Upper lobe of right lung (tissue), 1 donor: Measurements from ENCODE around the gene ROR1. TPM values are rescaled to one million over a fixed set of nuclear protein-coding genes. Genes with fewer than 3 reads are reported as not detected.
A peak's percentile ranks its signal among the peaks of the same experiment; 100 is the strongest.

Experiments
- ATAC-seq: fragments of 200-7000 bp; cut with Tn5 transposase; one replicate; pipeline ENCODE4 v1.9.1; 2020; ENCODE audit warnings: mild to moderate bottlenecking, moderate library complexity
- DNase-seq: peaks from one replicate; pipeline ENCODE4 v3.0.0-alpha.2; 2020
- H3K27ac ChIP-seq: fragments of 200-600 bp; one replicate; pipeline ENCODE4 v1.8.0; 2022
- H3K27me3 ChIP-seq: fragments of 200-600 bp; one replicate; pipeline ENCODE4 v1.8.0; 2022; ENCODE audit warnings: mild to moderate bottlenecking
- H3K36me3 ChIP-seq: fragments of 200-600 bp; one replicate; pipeline ENCODE4 v1.8.0; 2022
- H3K4me1 ChIP-seq: fragments of 200-600 bp; one replicate; pipeline ENCODE4 v1.8.0; 2022
- H3K4me3 ChIP-seq: fragments of 200-600 bp; one replicate; pipeline ENCODE4 v1.8.0; 2022; ENCODE audit warnings: mild to moderate bottlenecking
- H3K9me3 ChIP-seq: fragments of 200-600 bp; one replicate; pipeline ENCODE4 v1.8.0; 2022
- intact Hi-C: fragments of 100-400 bp; cut with DNase I; formaldehyde crosslinking; loops from one replicate; pipeline ENCODE4 v1.11.0; 2022
- total RNA-seq: library from RNA; stranded (reverse); fragmentation: NEBNext Ultra II Directional; extraction: Animal tissue kit (Norgen Biotek cat#: 25700); gene quantifications from one replicate; pipeline ENCODE4 v1.2.1, GENCODE V29; 2021
- TF ChIP-seq, protein P1 (sequence below): fragments of 200-600 bp; IDR thresholded peaks from one replicate; pipeline ENCODE4 v1.8.0; 2022; ENCODE audit warnings: antibody characterized with exemption
- donor health status: DM: no; HTN: yes; CAD: no; lungs with severe emphysema.

The ROR1 gene
- total RNA-seq, 1 donor from 2014 or later: 21.4 TPM

DNA sequence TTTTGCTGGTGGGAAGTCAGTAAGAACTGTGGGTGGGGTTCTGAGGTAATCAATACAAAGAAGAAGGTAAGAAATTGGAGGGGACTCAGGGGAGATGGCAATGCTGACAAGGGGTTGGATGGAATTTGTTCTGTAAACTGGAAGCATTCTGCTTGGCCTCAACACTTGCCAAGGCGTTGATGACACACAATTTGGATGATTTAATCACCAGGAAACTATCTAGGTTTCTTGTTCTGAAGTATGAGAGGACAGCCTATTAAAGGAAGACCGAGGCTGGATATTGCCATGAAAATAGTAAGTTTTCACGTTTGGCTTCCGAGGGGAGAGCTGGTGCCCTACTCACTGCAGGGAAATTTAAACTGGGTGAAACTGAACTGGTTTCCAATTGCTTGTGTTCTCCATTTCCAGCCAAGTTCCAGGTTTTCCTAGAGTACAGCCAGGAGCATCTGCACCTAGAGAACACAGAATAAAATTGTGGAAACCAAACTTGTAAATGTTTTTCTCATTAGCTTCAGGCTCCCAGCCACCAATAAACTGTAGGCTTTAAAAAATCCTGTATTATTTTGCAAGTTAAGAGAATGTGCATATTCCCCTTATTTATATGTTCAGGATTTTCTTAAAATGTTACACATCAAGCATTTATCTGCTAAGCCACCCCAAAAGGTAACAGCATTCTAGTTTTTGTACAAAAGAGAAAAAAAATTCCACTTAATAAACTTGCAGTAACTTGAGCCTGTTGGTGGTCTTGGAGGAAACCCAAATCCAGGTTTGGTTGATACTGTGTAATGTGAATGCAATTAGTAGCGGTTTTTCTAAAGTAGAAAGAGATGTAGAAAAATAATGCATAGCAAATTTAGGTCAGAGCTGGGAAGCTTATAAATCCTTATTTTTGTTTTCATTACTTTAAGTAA lies 53.8 kb downstream of the ROR1 start:
- H3K9me3 ChIP-seq: no peaks in the 10 kb centered on the region
- no peaks in the 10 kb centered on the region for H3K4me1 ChIP-seq

DNA sequence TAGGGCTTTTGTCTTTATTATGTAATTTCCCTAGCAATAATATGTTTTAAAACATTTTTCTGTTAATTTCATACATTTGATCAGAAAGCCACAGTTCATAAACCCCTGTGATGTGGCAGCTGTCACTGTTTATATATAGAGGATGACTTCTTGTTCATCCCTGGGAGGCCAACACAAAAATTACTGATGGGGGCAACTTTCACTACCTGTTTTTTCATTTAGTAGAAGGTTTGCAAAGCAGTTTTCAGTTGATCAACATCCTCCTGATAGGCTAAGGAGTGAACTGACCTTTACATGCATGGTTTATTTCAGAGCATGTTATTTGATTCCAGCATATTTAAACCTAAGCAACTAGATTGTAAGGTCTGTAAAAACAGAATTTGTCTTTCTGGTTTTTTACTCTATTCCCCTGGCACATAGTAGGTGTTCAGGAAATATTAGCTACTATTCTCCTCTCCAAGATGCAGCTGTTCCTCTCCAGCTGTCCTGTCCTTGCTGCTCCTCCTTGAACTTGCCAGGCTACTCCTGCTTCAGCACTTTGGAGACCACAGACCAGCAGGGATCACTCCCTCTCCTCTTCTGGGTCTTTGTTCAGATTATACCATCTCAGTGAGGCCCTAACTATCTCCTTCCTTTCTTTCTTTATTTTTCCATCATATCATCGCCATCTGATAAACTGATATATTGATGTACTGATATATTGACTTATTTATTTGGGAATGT lies 54.7 kb downstream of the ROR1 start:
- no peaks in the 10 kb centered on the region for H3K27me3 ChIP-seq
- ATAC-seq (no peak), DNase-seq (no peak)
- no peak overlapping the region for H3K4me3 ChIP-seq
- H3K9me3 ChIP-seq: no peaks in the 10 kb centered on the region
- H3K4me1 ChIP-seq: peaks cover 3% of the 10 kb centered on the region
- no peaks in the 10 kb centered on the region for H3K36me3 ChIP-seq
- H3K27ac ChIP-seq: no peak overlapping the region
- intact Hi-C loops: no loop called here
- TF ChIP-seq, protein P1, sequence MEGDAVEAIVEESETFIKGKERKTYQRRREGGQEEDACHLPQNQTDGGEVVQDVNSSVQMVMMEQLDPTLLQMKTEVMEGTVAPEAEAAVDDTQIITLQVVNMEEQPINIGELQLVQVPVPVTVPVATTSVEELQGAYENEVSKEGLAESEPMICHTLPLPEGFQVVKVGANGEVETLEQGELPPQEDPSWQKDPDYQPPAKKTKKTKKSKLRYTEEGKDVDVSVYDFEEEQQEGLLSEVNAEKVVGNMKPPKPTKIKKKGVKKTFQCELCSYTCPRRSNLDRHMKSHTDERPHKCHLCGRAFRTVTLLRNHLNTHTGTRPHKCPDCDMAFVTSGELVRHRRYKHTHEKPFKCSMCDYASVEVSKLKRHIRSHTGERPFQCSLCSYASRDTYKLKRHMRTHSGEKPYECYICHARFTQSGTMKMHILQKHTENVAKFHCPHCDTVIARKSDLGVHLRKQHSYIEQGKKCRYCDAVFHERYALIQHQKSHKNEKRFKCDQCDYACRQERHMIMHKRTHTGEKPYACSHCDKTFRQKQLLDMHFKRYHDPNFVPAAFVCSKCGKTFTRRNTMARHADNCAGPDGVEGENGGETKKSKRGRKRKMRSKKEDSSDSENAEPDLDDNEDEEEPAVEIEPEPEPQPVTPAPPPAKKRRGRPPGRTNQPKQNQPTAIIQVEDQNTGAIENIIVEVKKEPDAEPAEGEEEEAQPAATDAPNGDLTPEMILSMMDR: no peak

More for the DNA sequence above, 53.8 kb downstream of the ROR1 start:
- DNase-seq (no peak), ATAC-seq (no peak)
- intact Hi-C loops: no loop called here
- H3K4me3 ChIP-seq: no peak overlapping the region
- H3K36me3 ChIP-seq: no peaks in the 10 kb centered on the region
- TF ChIP-seq, protein P1: no peak
- H3K27ac ChIP-seq: no peak overlapping the region
- no peaks in the 10 kb centered on the region for H3K27me3 ChIP-seq

DNA sequence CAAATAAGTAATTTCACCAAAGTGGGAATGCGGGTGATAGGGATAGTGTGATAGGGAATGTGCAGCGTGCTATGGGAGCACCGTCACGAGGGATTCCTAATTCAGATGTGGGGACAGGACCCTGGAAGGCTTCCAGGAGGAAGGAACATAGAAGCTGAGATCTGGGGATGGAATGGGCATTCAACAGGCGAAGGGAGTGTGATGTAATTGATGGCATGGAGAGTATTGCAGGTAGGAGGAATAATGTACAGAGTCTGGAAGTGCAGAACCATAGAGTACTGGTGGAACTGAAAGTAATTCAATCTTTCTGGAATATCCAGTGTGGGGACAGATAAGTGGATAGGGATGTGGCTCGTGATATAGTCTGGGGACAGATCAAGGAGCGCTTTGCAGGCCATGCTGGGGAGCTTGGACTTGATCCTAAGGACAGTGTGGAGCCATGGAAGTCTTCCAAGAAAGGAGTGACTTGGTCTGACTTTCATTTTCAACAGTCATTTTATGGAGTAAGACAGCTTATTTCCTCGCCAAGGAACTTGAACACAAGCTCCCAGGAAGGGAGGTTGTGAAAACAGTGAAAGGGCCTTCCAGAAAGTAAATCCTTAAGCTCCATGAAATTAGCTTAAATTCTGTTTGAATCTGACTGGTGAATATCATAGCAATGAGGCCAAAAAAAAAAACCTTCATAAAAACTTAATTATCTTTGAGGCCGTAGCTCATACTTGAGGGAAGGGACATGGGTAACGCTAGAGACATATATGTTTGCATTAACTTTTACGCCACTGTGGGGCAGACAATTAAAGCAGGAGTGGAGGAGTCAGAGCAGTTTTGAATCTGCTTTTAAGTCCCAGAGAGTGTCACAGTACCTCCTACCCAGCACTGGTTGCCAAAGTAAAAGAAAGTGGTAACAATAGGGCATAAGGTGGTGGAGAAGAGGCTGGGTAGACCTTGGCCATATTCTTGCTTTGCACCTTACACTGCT lies 55.8 kb downstream of the ROR1 start:
- TF ChIP-seq, protein P1: no peak
- H3K9me3 ChIP-seq: no peaks in the 10 kb centered on the region
- intact Hi-C loops: no loop called here
- no peaks in the 10 kb centered on the region for H3K27me3 ChIP-seq
- H3K27ac ChIP-seq: peak overlapping the region; percentile 49
- ATAC-seq (peak; percentile 53), DNase-seq (no peak)
- no peak overlapping the region for H3K4me3 ChIP-seq
- H3K4me1 ChIP-seq: peaks cover 3% of the 10 kb centered on the region
- no peaks in the 10 kb centered on the region for H3K36me3 ChIP-seq

DNA sequence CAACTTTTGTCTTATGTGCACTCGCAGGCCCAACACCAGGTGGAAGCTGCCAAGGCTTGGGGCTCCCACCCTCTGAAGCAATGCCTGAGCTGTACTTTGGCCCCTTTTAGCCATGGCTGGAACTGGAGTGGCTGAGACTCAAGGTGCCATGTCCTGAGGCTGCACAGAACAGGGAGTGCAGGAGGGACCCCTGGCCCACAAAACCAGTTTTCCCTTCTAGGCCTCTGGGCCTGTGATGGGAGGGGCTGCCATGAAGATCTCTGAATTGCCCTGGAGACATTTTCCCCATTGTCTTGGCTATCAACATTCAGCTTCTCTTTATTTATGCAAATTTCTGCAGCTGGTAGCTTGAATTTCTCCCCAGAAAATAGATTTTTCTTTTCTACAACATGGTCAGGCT lies 57.6 kb downstream of the ROR1 start:
- H3K27ac ChIP-seq: no peak overlapping the region
- no peak overlapping the region for H3K4me3 ChIP-seq
- intact Hi-C loops: no loop called here
- TF ChIP-seq, protein P1: no peak
- H3K27me3 ChIP-seq: no peaks in the 10 kb centered on the region
- DNase-seq (no peak), ATAC-seq (no peak)
- H3K36me3 ChIP-seq: no peaks in the 10 kb centered on the region
- H3K9me3 ChIP-seq: no peaks in the 10 kb centered on the region
- peaks cover 3% of the 10 kb centered on the region for H3K4me1 ChIP-seq

DNA sequence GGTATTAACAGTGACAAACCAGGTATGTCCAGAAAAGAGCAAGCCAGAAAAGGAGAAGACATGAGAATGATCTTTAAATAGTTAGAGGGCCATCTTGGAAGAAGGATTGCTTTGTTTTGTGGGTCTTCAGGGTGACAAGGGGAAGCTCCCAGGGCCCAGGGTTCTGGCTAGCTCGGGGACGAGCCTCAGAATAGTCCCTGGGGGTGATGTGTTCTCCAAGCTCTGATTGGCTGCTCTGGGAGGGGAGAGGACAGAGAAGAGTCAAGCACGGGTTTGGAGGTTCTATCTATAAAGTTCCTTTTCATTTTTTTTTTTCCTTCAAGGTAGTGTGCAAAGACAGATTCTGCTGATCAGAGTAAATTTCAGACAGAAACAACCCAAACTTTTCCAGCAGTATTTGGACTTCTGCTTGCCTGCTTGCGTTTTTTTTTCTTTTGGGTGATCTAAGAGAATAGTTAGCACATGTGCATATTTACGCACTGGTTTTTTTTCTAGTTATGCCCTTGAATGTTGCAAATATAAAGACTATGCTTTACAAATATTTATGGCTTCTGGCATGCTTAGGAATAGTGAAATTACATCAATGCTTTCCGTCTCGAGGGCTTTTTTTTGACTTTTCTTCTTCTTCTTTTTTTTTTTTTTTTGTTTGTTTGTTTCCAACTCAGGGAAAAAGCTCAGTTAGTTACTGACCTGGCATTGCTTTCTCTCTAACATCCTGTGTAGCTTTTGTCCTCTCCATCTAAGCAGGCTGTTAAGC lies 59.7 kb downstream of the ROR1 start:
- Histone ChIP-seq H3K4me3 (no peak overlapping the region), H3K9me3 (no peaks in the 10 kb centered on the region), H3K4me1 (peaks cover 3% of the 10 kb centered on the region), H3K27ac (no peak overlapping the region), H3K36me3 (no peaks in the 10 kb centered on the region), H3K27me3 (no peaks in the 10 kb centered on the region)
- TF ChIP-seq, protein P1: no peak
- ATAC-seq (no peak), DNase-seq (no peak)
- intact Hi-C loops: no loop called here
